Lower leg skin (tissue), 4 donors: ENCODE measurements around the gene SKAP1. TPM values are rescaled to one million over a fixed set of nuclear protein-coding genes. Genes with fewer than 3 reads are reported as not detected.
"Not testable (repeated sequence)": the region's sequence is repeated elsewhere in the genome, so short reads cannot be mapped to it uniquely, and the experiment has no call there.

ENCODE experiments used
- DNase-seq, 2 donors: peaks; one replicate each; pipeline ENCODE4 v3.0.0-alpha.2; 2019; ENCODE audit warnings: low spot score in 2 of 2
- H3K4me3 ChIP-seq: fragments of 200-600 bp; sonication (generic); 2 replicates; pipeline ENCODE4 v1.5.1; 2017; ENCODE audit warnings: mild to moderate bottlenecking, low read depth; ENCODE audit not compliant: poor library complexity, severe bottlenecking
- CTCF ChIP-seq, 3 donors: fragments of 450-650 bp; IDR thresholded peaks; one replicate each; pipeline ENCODE4 v1.5.1; 2016; ENCODE audit warnings: antibody characterized with exemption in 3 of 3, mild to moderate bottlenecking in 3 of 3, moderate library complexity in 2 of 3
- POLR2A ChIP-seq, 2 donors: fragments of 450-650 bp; IDR thresholded peaks; one replicate each; pipeline ENCODE4 v1.6.1; 2016 to 2017; ENCODE audit warnings: antibody characterized with exemption in 2 of 2, mild to moderate bottlenecking in 1 of 2, moderate library complexity in 1 of 2
- WGBS, 2 donors: methylation state at CpG; one replicate each; pipeline ENCODE4 v1.1.5; 2018; 5-methylcytosine and 5-hydroxymethylcytosine counted together
- intact Hi-C: fragments of 100-400 bp; cut with DNase I; formaldehyde crosslinking; loops from one replicate; pipeline ENCODE4 v1.15.0; 2023; ENCODE audit warnings: low total_unique reads
- total RNA-seq, 4 donors: library from RNA; depleted of rRNA; stranded (reverse); fragments of >200 nt; gene quantifications; one replicate each; pipeline ENCODE4 v1.1.0, GENCODE V29; 2016

Gene SKAP1
- total RNA-seq, 4 donors from 2014 or later = 0.99 to 1.2 TPM; not detected in 2

- no peak overlapping the region for H3K4me3 ChIP-seq
- intact Hi-C loops = no loop called here
- TF ChIP-seq CTCF (IDR thresholded peaks at IDR 0.05) (no peak), POLR2A (IDR thresholded peaks at IDR 0.05) (no peak)
- 43 to 46% methylated on average over 7 of the region's 7 CpGs for WGBS, 2 donors
- no peak for DNase-seq
Measured at GRCh38 chr17:48207776-48208544, 222.1 kb downstream of the SKAP1 start.

- H3K4me3 ChIP-seq, DNase-seq, intact Hi-C loops: not testable (repeated sequence)
- 79 to 82% methylated on average over 4 of the region's 4 CpGs for WGBS, 2 donors
Measured at GRCh38 chr17:48207036-48207435, 223.0 kb downstream of the SKAP1 start.

- intact Hi-C loops = no loop called here
- TF ChIP-seq CTCF (IDR thresholded peaks at IDR 0.05) = no peak
- no peak for TF ChIP-seq POLR2A (IDR thresholded peaks at IDR 0.05)
- no peak for DNase-seq
- WGBS, 2 donors = 73 to 87% methylated on average over 2 of the region's 2 CpGs
- H3K4me3 ChIP-seq = no peak overlapping the region
Measured at GRCh38 chr17:48202959-48203358, 227.1 kb downstream of the SKAP1 start.

GRCh38 chr17:48198950-48199541, 231.0 kb downstream of the SKAP1 start:
- WGBS, 2 donors = 61 to 63% methylated on average over 6 of the region's 6 CpGs
- TF ChIP-seq CTCF (IDR thresholded peaks at IDR 0.05) (no peak), POLR2A (IDR thresholded peaks at IDR 0.05) (no peak)

GRCh38 chr17:48195910-48196309, 234.1 kb downstream of the SKAP1 start:
- intact Hi-C loops = no loop called here
- no peak overlapping the region for H3K4me3 ChIP-seq
- no peak for DNase-seq
- TF ChIP-seq POLR2A (IDR thresholded peaks at IDR 0.05) (no peak), CTCF (IDR thresholded peaks at IDR 0.05) (no peak)

More at GRCh38 chr17:48198950-48199541, 231.0 kb downstream of the SKAP1 start:
- intact Hi-C loops = no loop called here
- H3K4me3 ChIP-seq = no peak overlapping the region
- DNase-seq = no peak

- DNase-seq = no peak
- intact Hi-C loops = no loop called here
- 50 to 51% methylated on average over 5 of the region's 5 CpGs for WGBS, 2 donors
- TF ChIP-seq POLR2A (IDR thresholded peaks at IDR 0.05) = no peak
- H3K4me3 ChIP-seq = no peak overlapping the region
Measured at GRCh38 chr17:48194097-48194550, 235.9 kb downstream of the SKAP1 start.
